ENCODE measurements around the gene RAMP1. TPM values are rescaled to one million over a fixed set of nuclear protein-coding genes. Genes with fewer than 3 reads are reported as not detected.

Gene RAMP1
- total and polyA plus RNA-seq, 2 donors (not counting 1 experiment from before 2014, with no cell fraction given), result 3.3 to 16.0 TPM

- Histone ChIP-seq H3K4me3 (replicated peaks in 1 of 4; ENCODE audit: control extremely low read depth in 1 of 4, insufficient read depth in 1 of 4, low read depth in 3 of 4, low read length in 4 of 4) (no peak overlapping the region), H3K79me2 (ENCODE audit: control insufficient read depth, insufficient read depth, low read length) (no peaks in the 10 kb centered on the region), H2AFZ (ENCODE audit: low read length) (no peak overlapping the region), H3K36me3 (ENCODE audit: control insufficient read depth, insufficient read depth, low read length) (no peaks in the 10 kb centered on the region), H4K20me1 (ENCODE audit: control insufficient read depth, extremely low read depth, insufficient read depth, low read length) (no peaks in the 10 kb centered on the region), H3K27ac (ENCODE audit: insufficient read depth, low read length) (no peak overlapping the region), H3K4me1 (ENCODE audit: control insufficient read depth, extremely low read depth, insufficient read depth, low read length) (no peaks in the 10 kb centered on the region), H3K27me3 (ENCODE audit: control insufficient read depth, insufficient read depth, low read length) (no peaks in the 10 kb centered on the region), H3K9ac (ENCODE audit: insufficient read depth, low read length) (no peak overlapping the region), H3K4me2 (ENCODE audit: extremely low read depth, insufficient read depth, low read length) (no peak overlapping the region), H3K9me3 (ENCODE audit: control insufficient read depth, insufficient read depth, low read depth, low read length) (no peaks in the 10 kb centered on the region)
- DNase-seq (ENCODE audit: low read depth in 2 of 2), result no peak
- TF ChIP-seq, protein P1, sequence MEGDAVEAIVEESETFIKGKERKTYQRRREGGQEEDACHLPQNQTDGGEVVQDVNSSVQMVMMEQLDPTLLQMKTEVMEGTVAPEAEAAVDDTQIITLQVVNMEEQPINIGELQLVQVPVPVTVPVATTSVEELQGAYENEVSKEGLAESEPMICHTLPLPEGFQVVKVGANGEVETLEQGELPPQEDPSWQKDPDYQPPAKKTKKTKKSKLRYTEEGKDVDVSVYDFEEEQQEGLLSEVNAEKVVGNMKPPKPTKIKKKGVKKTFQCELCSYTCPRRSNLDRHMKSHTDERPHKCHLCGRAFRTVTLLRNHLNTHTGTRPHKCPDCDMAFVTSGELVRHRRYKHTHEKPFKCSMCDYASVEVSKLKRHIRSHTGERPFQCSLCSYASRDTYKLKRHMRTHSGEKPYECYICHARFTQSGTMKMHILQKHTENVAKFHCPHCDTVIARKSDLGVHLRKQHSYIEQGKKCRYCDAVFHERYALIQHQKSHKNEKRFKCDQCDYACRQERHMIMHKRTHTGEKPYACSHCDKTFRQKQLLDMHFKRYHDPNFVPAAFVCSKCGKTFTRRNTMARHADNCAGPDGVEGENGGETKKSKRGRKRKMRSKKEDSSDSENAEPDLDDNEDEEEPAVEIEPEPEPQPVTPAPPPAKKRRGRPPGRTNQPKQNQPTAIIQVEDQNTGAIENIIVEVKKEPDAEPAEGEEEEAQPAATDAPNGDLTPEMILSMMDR (conservative IDR thresholded peaks at IDR 0.05 in 1 of 2, IDR thresholded peaks at IDR 0.05 in 1 of 2; ENCODE audit: low read depth in 1 of 2, low read length in 2 of 2), result no peak
- TF ChIP-seq EZH2 (IDR thresholded peaks at IDR 0.05; ENCODE audit: low read length, missing control alignments), result no peak
Observed at GRCh38 chr2:237894396-237894979, 35.1 kb downstream of the RAMP1 start.

DNA sequence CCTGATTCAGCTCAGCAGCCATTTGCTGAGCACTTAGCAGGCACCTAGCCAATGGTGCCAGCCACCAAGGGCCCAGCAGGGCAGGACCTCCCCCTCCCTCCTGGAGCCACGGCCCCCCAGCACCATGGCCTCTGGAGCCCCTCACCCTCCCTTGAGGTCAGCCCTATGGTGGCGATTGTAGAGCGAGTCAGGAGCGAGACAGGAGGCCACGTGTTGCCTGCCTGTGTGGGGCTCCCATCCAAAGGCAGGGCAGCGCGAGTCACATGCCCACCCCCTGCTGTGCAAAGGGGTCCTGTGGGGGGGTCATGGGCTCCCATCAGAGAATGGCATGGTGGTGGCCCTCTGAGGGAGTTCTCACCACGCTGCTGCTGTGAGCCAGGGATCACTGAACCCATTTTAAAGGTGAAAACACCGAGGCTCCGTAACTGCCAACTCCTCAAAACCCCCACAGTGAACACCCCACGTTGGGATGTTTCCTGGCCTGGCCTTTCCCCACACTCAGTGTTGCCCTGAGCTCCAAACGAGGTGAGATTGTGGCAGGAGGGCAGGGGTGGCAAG, 35.6 kb downstream of the RAMP1 start:
- no peak overlapping the region for H3K4me2 ChIP-seq (ENCODE audit: extremely low read depth, insufficient read depth, low read length)
- no peak overlapping the region for H3K4me3 ChIP-seq (replicated peaks in 1 of 4; ENCODE audit: control extremely low read depth in 1 of 4, insufficient read depth in 1 of 4, low read depth in 3 of 4, low read length in 4 of 4)
- no peak overlapping the region for H3K9ac ChIP-seq (ENCODE audit: insufficient read depth, low read length)
- no peaks in the 10 kb centered on the region for H3K9me3 ChIP-seq (ENCODE audit: control insufficient read depth, insufficient read depth, low read depth, low read length)
- TF ChIP-seq, protein P1 (conservative IDR thresholded peaks at IDR 0.05 in 1 of 2, IDR thresholded peaks at IDR 0.05 in 1 of 2; ENCODE audit: low read depth in 1 of 2, low read length in 2 of 2), result no peak
- TF ChIP-seq EZH2 (IDR thresholded peaks at IDR 0.05; ENCODE audit: low read length, missing control alignments), result no peak
- no peak for DNase-seq (ENCODE audit: low read depth in 2 of 2)
- H3K79me2 ChIP-seq (ENCODE audit: control insufficient read depth, insufficient read depth, low read length), result no peaks in the 10 kb centered on the region
- H3K27me3 ChIP-seq (ENCODE audit: control insufficient read depth, insufficient read depth, low read length), result no peaks in the 10 kb centered on the region
- H3K27ac ChIP-seq (ENCODE audit: insufficient read depth, low read length), result no peak overlapping the region
- no peaks in the 10 kb centered on the region for H4K20me1 ChIP-seq (ENCODE audit: control insufficient read depth, extremely low read depth, insufficient read depth, low read length)
- H2AFZ ChIP-seq (ENCODE audit: low read length), result no peak overlapping the region
- H3K36me3 ChIP-seq (ENCODE audit: control insufficient read depth, insufficient read depth, low read length), result no peaks in the 10 kb centered on the region
- H3K4me1 ChIP-seq (ENCODE audit: control insufficient read depth, extremely low read depth, insufficient read depth, low read length), result no peaks in the 10 kb centered on the region

DNA sequence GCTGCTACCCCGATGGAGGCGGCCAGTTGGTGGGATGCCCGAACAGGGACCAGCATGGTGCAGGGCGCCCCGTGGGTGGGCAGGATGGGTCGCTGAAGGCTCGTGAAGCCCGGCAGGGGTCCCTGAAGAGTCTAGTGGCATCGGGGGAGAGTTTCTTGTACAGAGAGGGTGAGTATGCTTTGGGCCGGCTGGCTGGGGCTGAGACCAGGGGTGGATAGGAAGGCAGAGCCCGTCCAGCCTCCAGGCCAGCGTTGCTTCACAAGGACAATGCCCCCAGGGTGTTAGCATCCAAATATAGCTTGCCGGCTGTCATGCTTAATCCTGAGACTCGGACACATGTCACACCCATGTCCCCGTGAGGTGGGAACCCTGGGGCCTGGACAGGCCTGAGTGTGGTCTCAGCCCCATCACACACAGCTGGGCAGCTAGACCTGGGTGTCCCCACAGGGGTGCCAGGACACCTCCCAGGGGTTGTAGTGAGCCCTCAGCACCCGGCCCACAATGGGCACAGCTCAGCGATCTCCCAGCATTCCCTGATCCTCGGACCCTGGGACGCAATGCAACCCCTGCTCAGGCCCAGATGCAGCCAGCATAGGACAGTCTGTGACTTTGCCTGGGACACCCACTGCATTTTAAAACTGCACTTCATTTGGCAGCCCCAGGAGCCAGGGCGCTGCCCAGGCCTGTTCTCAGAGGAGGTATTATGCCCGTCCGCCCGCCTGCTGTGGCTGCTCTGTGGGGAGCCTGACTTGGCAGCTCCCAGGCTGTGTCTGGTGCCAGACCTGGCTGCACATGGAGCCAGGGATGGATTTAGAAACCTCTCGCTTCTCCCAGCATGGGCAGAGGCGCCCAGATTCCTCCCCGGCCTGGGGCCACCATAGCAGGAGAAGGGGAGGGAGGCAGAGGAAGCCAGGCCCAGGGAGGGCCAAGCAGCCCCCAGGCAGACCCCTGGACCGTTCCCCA, 36.4 kb downstream of the RAMP1 start:
- Histone ChIP-seq H3K9me3 (ENCODE audit: control insufficient read depth, insufficient read depth, low read depth, low read length) (no peaks in the 10 kb centered on the region), H3K4me1 (ENCODE audit: control insufficient read depth, extremely low read depth, insufficient read depth, low read length) (no peaks in the 10 kb centered on the region), H4K20me1 (ENCODE audit: control insufficient read depth, extremely low read depth, insufficient read depth, low read length) (no peaks in the 10 kb centered on the region), H3K27me3 (ENCODE audit: control insufficient read depth, insufficient read depth, low read length) (no peaks in the 10 kb centered on the region), H3K27ac (ENCODE audit: insufficient read depth, low read length) (no peak overlapping the region), H3K4me2 (ENCODE audit: extremely low read depth, insufficient read depth, low read length) (no peak overlapping the region), H3K4me3 (replicated peaks in 1 of 4; ENCODE audit: control extremely low read depth in 1 of 4, insufficient read depth in 1 of 4, low read depth in 3 of 4, low read length in 4 of 4) (no peak overlapping the region), H2AFZ (ENCODE audit: low read length) (no peak overlapping the region), H3K9ac (ENCODE audit: insufficient read depth, low read length) (no peak overlapping the region), H3K36me3 (ENCODE audit: control insufficient read depth, insufficient read depth, low read length) (no peaks in the 10 kb centered on the region), H3K79me2 (ENCODE audit: control insufficient read depth, insufficient read depth, low read length) (no peaks in the 10 kb centered on the region)
- peak in 1 of 2 donors; percentile 40 for DNase-seq (ENCODE audit: low read depth in 2 of 2)
- no peak for TF ChIP-seq EZH2 (IDR thresholded peaks at IDR 0.05; ENCODE audit: low read length, missing control alignments)
- TF ChIP-seq, protein P1 (conservative IDR thresholded peaks at IDR 0.05 in 1 of 2, IDR thresholded peaks at IDR 0.05 in 1 of 2; ENCODE audit: low read depth in 1 of 2, low read length in 2 of 2), result no peak

Measured in fibroblast of lung (primary cell).